ENCODE measurements around the gene CBARP. TPM values are rescaled to one million over a fixed set of nuclear protein-coding genes. Genes with fewer than 3 reads are reported as not detected.
A peak's percentile ranks its signal among the peaks of the same experiment; 100 is the strongest.

CBARP gene
- total RNA-seq, 6 experiments from 2014 or later, result 0.15 to 0.62 (median 0.31) TPM

- no CpG with 5 or more reads among the region's 51 CpGs for WGBS (ENCODE audit: insufficient coverage, low coverage, low lambda C conversion rate, missing lambda C conversion rate)
- Histone ChIP-seq H3K9me3 (no peaks in the 10 kb centered on the region), H3K27me3 (no peaks in the 10 kb centered on the region), H3K4me3 (peak overlapping the region in 1 of 3 donors; percentile 5), H3K4me1 (peaks cover 0 to 29% (median 11%) of the 10 kb centered on the region in 4 donors), H3K36me3 (no peaks in the 10 kb centered on the region), H3K27ac (peak overlapping the region; percentile 63 to 88 (median 70))
- intact Hi-C loops (cut with DNase I), result loop anchor here in 1 of 2 donors (10.0 kb wide), 2 partner anchors 110 to 220 kb away; no protein-coding TSS in a partner anchor
- no peak for ATAC-seq
- TF ChIP-seq POLR2A (IDR thresholded peaks at IDR 0.05) (no peak), CTCF (IDR thresholded peaks at IDR 0.05) (no peak)
- peak in 2 of 3 donors; percentile 49 to 55 for DNase-seq
These were observed 47.4 kb upstream of the CBARP start for GRCh38 chr19:1284979-1285736.

- peak; percentile 19 for TF ChIP-seq POLR2A (IDR thresholded peaks at IDR 0.05)
- TF ChIP-seq CTCF (IDR thresholded peaks at IDR 0.05), result no peak
- H3K27me3 ChIP-seq, result no peaks in the 10 kb centered on the region
- no peaks in the 10 kb centered on the region for H3K9me3 ChIP-seq
- peak; percentile 51 to 65 (median 58) for ATAC-seq
- peaks cover 0 to 29% (median 11%) of the 10 kb centered on the region in 4 donors for H3K4me1 ChIP-seq
- DNase-seq, result peak in 2 of 3 donors; percentile 78 to 88
- intact Hi-C loops (cut with DNase I), result loop anchor here in 1 of 2 donors (10.0 kb wide), 2 partner anchors 110 to 220 kb away; no protein-coding TSS in a partner anchor
- H3K36me3 ChIP-seq, result peaks cover 0 to under 1% (median under 1%) of the 10 kb centered on the region in 4 donors
- peak overlapping the region; percentile 29 to 57 (median 46) for H3K4me3 ChIP-seq
- 21% methylated on average over 6 of the region's 20 CpGs for WGBS (ENCODE audit: insufficient coverage, low coverage, low lambda C conversion rate, missing lambda C conversion rate)
- peak overlapping the region; percentile 63 to 88 (median 70) for H3K27ac ChIP-seq
These were observed 46.6 kb upstream of the CBARP start for GRCh38 chr19:1284293-1284978.

- peaks cover 0 to 29% (median 11%) of the 10 kb centered on the region in 4 donors for H3K4me1 ChIP-seq
- TF ChIP-seq POLR2A (IDR thresholded peaks at IDR 0.05), result no peak
- no peak for TF ChIP-seq CTCF (IDR thresholded peaks at IDR 0.05)
- DNase-seq, result no peak
- no peak for ATAC-seq
- H3K27ac ChIP-seq, result peak overlapping the region; percentile 63 to 88 (median 70)
- peak overlapping the region; percentile 29 to 57 (median 46) for H3K4me3 ChIP-seq
- intact Hi-C loops (cut with DNase I), result loop anchor here in 1 of 2 donors (10.0 kb wide), 2 partner anchors 111 to 221 kb away; no protein-coding TSS in a partner anchor
- H3K27me3 ChIP-seq, result no peaks in the 10 kb centered on the region
- H3K9me3 ChIP-seq, result no peaks in the 10 kb centered on the region
- H3K36me3 ChIP-seq, result peaks cover 0 to 6% (median 2%) of the 10 kb centered on the region in 4 donors
- WGBS (ENCODE audit: insufficient coverage, low coverage, low lambda C conversion rate, missing lambda C conversion rate), result 20% methylated on average over 1 of the region's 12 CpGs
These were observed 46.1 kb upstream of the CBARP start for GRCh38 chr19:1283917-1284292.

GRCh38 chr19:1283207-1283916, 45.6 kb upstream of the CBARP start:
- Histone ChIP-seq H3K36me3 (peaks cover 0 to 7% (median 2%) of the 10 kb centered on the region in 4 donors), H3K4me3 (peak overlapping the region; percentile 29 to 57 (median 46)), H3K27ac (peak overlapping the region; percentile 63 to 88 (median 70)), H3K27me3 (no peaks in the 10 kb centered on the region), H3K9me3 (no peaks in the 10 kb centered on the region), H3K4me1 (peaks cover 0 to 29% (median 11%) of the 10 kb centered on the region in 4 donors)
- intact Hi-C loops (cut with DNase I), result loop anchor here in 1 of 2 donors (10.0 kb wide), 2 partner anchors 111 to 221 kb away; no protein-coding TSS in a partner anchor
- peak; percentile 76 to 91 (median 87) for DNase-seq
- peak; percentile 62 to 76 (median 68) for ATAC-seq
- WGBS (ENCODE audit: insufficient coverage, low coverage, low lambda C conversion rate, missing lambda C conversion rate), result 22% methylated on average over 6 of the region's 29 CpGs
- TF ChIP-seq POLR2A (IDR thresholded peaks at IDR 0.05), result no peak
- TF ChIP-seq CTCF (IDR thresholded peaks at IDR 0.05), result no peak

Data from right lobe of liver (tissue), 6 donors.